Measurements from ENCODE around the gene TFCP2.

The TFCP2 gene

DNA sequence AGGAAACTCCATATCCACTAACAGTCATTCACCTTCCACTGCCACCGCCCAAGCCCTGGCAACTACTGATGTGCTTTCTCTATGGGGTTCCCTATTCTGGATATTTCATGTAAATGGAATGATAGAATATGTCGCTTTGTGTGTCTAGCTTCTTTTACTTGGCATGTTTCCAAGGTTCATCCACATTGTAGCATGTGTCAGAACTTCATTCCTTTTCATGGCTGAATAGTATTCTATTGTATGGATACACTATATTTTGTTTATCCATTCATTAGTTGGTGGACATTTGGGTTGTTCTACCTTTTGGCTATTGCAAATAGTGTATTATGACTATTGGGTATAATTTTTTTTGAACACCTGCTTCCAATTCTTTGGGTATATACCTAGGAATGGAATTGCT, 36.3 kb upstream of the TFCP2 start:
- TF ChIP-seq POLR2AphosphoS5 (IDR thresholded peaks at IDR 0.05; ENCODE audit: low read depth, low read length) (no peak), SIN3A (IDR thresholded peaks at IDR 0.05; ENCODE audit: borderline replicate concordance, insufficient read depth, low read length) (no peak)

DNA sequence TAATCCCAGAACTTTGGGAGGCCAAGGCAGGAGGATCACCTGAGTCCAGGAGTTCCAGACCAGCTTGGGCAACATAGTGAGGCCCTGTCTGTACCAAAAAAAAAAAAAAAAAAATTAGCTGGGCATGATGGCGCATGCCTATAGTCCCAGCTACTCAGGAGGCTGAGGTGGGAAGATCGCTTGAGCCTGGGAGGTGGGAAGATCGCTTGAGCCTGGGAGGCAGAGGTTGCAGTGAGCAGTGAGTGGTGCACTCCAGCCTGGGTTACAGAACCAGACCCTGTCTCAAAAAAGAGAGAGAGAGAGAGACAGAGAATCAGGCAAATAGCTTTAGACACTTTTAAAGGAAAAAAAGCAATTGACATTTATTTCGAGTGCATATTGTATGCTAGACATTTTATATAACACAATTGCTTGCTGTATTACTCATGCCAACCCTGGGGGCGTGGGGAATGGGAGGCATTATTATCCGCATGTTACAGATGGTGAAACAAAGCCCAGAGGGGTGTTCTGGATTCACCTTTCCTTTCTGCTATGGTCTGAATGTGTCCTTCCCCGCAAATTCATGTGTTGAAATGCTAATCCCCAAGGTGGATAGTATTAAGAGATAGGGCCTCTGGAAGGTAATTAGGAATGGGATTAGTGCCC, 35.2 kb upstream of the TFCP2 start:
- TF ChIP-seq, protein P1, sequence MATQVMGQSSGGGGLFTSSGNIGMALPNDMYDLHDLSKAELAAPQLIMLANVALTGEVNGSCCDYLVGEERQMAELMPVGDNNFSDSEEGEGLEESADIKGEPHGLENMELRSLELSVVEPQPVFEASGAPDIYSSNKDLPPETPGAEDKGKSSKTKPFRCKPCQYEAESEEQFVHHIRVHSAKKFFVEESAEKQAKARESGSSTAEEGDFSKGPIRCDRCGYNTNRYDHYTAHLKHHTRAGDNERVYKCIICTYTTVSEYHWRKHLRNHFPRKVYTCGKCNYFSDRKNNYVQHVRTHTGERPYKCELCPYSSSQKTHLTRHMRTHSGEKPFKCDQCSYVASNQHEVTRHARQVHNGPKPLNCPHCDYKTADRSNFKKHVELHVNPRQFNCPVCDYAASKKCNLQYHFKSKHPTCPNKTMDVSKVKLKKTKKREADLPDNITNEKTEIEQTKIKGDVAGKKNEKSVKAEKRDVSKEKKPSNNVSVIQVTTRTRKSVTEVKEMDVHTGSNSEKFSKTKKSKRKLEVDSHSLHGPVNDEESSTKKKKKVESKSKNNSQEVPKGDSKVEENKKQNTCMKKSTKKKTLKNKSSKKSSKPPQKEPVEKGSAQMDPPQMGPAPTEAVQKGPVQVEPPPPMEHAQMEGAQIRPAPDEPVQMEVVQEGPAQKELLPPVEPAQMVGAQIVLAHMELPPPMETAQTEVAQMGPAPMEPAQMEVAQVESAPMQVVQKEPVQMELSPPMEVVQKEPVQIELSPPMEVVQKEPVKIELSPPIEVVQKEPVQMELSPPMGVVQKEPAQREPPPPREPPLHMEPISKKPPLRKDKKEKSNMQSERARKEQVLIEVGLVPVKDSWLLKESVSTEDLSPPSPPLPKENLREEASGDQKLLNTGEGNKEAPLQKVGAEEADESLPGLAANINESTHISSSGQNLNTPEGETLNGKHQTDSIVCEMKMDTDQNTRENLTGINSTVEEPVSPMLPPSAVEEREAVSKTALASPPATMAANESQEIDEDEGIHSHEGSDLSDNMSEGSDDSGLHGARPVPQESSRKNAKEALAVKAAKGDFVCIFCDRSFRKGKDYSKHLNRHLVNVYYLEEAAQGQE (IDR thresholded peaks at IDR 0.05; ENCODE audit: insufficient read depth in 1 of 2, low read depth in 2 of 2, low read length in 2 of 2) = no peak
- TF ChIP-seq POLR2AphosphoS5 (IDR thresholded peaks at IDR 0.05; ENCODE audit: low read depth, low read length) (no peak), TAF1 (IDR thresholded peaks at IDR 0.05; ENCODE audit: borderline replicate concordance, insufficient read depth, low read length) (no peak), SIN3A (IDR thresholded peaks at IDR 0.05; ENCODE audit: borderline replicate concordance, insufficient read depth, low read length) (no peak)

DNA sequence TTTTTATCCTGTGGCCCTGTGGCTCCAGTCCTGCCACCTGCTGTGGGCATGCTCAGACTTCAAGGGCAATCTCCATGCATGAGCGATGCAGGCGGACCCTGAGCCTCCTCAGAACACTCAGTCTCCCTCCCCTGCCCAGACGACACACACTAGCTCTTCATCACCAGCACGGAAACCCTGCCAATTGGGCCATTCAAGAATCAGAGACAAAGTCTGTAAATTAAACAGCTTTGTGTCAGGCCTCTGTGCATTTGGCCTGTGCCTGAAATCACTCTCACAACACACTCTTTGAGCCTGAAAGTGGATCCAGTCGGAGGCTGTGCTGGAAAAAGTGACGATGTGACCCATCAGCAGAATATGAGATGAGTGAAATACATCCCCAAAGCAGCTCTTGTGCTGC, 32.4 kb upstream of the TFCP2 start:
- no peak for TF ChIP-seq POLR2AphosphoS5 (IDR thresholded peaks at IDR 0.05; ENCODE audit: low read depth, low read length)
- no peak for TF ChIP-seq SIN3A (IDR thresholded peaks at IDR 0.05; ENCODE audit: borderline replicate concordance, insufficient read depth, low read length)
- TF ChIP-seq, protein P1 (IDR thresholded peaks at IDR 0.05; ENCODE audit: insufficient read depth in 1 of 2, low read depth in 2 of 2, low read length in 2 of 2) = no peak
- no peak for TF ChIP-seq FOXP2 (optimal IDR thresholded peaks at IDR 0.05; ENCODE audit: borderline replicate concordance, extremely low read depth, extremely low read length, insufficient read depth)
- TF ChIP-seq TAF1 (IDR thresholded peaks at IDR 0.05; ENCODE audit: borderline replicate concordance, insufficient read depth, low read length) = no peak

DNA sequence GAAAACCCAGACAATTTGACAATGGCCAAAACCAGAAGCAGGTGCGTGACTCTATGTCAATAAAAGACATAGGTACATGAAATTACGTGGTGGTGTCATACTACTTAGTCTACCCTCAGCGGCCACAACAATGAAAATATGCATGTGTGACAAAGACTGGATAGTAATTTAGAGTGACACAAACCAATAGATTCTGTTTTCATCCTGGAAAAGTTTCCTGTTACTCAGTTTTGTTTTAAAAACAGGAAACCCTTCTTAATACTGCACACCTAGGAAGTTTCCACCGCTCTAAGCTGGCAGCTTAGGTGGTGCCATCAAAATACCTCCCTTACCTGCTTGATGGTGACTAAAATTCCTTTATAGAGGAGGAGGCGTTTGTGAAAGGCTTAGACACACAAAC, 29.8 kb upstream of the TFCP2 start:
- TF ChIP-seq POLR2AphosphoS5 (IDR thresholded peaks at IDR 0.05; ENCODE audit: low read depth, low read length) (no peak), TAF1 (IDR thresholded peaks at IDR 0.05; ENCODE audit: borderline replicate concordance, insufficient read depth, low read length) (no peak)
- TF ChIP-seq, protein P1 (IDR thresholded peaks at IDR 0.05; ENCODE audit: insufficient read depth in 1 of 2, low read depth in 2 of 2, low read length in 2 of 2) = no peak

DNA sequence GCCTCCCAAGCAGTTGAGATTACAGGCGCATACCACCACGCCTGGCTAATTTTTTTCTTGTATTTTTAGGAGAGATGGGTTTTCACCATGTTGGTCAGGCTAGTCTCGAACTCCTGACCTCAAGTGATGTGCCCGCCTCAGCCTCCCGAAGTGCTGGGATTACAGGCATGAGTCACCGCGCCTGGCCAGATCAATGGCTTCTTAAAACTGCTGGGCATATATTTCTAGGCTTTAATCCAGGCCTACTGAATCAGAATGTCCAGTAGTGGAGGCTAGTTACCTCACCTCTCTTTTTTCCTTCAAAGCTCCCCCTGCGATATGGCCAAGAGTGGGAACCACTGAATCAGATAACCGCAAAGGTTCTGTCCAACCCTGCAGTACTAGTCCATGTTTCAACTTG, 27.9 kb upstream of the TFCP2 start:
- TF ChIP-seq TAF1 (IDR thresholded peaks at IDR 0.05; ENCODE audit: borderline replicate concordance, insufficient read depth, low read length) = no peak
- TF ChIP-seq SIN3A (IDR thresholded peaks at IDR 0.05; ENCODE audit: borderline replicate concordance, insufficient read depth, low read length) = no peak
- TF ChIP-seq POLR2AphosphoS5 (IDR thresholded peaks at IDR 0.05; ENCODE audit: low read depth, low read length) = no peak
- TF ChIP-seq FOXP2 (optimal IDR thresholded peaks at IDR 0.05; ENCODE audit: borderline replicate concordance, extremely low read depth, extremely low read length, insufficient read depth) = no peak
- TF ChIP-seq, protein P1 (IDR thresholded peaks at IDR 0.05; ENCODE audit: insufficient read depth in 1 of 2, low read depth in 2 of 2, low read length in 2 of 2) = no peak

All from PFSK-1 (cell line).